ENCODE data around the gene SIX1. TPM values are rescaled to one million over a fixed set of nuclear protein-coding genes. Genes with fewer than 3 reads are reported as not detected.

SIX1 gene
- total and polyA plus RNA-seq, 2 of the 13 experiments (the other 11 are each of a cell fraction or from before 2014, with no cell fraction given): 1.7 to 6.5 TPM

DNA sequence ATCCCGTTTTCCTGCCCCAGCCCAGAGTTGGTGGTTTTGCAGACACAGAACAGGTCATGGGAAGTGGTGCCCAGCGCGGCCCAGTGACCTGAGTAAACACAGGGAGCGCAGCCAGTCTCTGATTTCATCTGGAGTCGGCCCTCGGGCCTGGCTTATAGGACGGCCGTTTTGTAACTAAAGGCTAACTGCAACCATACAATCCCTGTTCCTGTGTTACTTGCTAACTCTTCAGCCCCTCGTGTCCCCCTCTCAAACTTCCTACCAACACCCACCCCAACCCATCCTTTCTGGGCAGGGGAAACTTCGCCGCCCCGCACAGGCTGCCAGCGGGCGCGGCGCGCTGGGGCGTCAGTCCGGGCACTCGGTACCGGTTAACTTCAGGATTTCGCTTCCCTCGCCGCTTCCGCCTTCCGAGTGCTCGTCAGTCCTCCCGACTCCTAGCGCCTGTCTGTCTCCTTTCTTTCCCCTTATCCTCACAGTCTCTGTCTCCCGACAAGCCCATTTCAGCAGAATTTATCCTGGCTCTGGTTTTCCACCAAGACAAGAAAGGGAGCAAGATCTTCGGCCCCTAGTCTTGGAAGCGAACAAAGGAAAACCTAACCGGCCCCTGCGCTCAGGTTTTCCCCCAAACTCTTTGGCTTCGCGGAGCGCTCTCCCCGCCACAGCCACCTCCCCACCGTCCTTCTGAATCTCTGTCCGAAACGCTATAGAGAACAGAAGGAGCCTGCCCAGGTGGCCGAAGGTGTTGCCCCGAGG, 2.0 kb downstream of the SIX1 start:
- H4K20me1 ChIP-seq (ENCODE audit: insufficient read depth, low read length): no peaks in the 10 kb centered on the region
- peak overlapping the region; percentile 96 for H3K4me2 ChIP-seq (ENCODE audit: low read depth, low read length)
- no peaks in the 10 kb centered on the region for H3K36me3 ChIP-seq (replicated peaks in 1 of 2; ENCODE audit: control insufficient read depth in 1 of 2, insufficient read depth in 2 of 2, low read length in 2 of 2)
- WGBS (ENCODE audit: low lambda C conversion rate): under 1% methylated on average over 41 of the region's 43 CpGs
- in situ Hi-C loops (cut with HindIII; ENCODE audit: extremely low pct_ligation_motif_present, low pct_unique_long_range_greater_than_20kb): no loop called here
- H3K4me1 ChIP-seq (ENCODE audit: insufficient read depth, low read length): peaks cover 50% of the 10 kb centered on the region
- no peaks in the 10 kb centered on the region for H3K9me3 ChIP-seq (ENCODE audit: low read length)
- H3K27me3 ChIP-seq (ENCODE audit: control insufficient read depth in 1 of 2, insufficient read depth in 2 of 2, low read length in 2 of 2): peaks cover 0 to 8% of the 10 kb centered on the region in 2 experiments; a peak in 2 of 5 replicates
- intact Hi-C loops (cut with micrococcal nuclease; ENCODE audit: unreplicated experiment): loop anchor here (1.0 to 5.0 kb wide), 5 partner anchors 10 to 380 kb away; partner anchors contain the start of genes SLC38A6 and TRMT5
- ChIA-PET CTCF (ENCODE audit: low intra/inter-chr PET ratio, low total read pairs) (no interaction called here), POLR2A (interaction anchor here (1.5 to 1.7 kb wide), 2 partner anchors 10 to 334 kb away, joined by 5 read pairs; partner anchors contain the start of genes SLC38A6 and TRMT5)
- peak overlapping the region; percentile 48 for H3K27ac ChIP-seq (ENCODE audit: extremely low read length, insufficient read depth, low read length)
- H3K9ac ChIP-seq (ENCODE audit: insufficient read depth, low read depth, low read length): peak overlapping the region; percentile 69
- FAIRE-seq (no peak), DNase-seq (ENCODE audit: low spot score) (peak; percentile 32), ATAC-seq (peak; percentile 28)
- peak overlapping the region; percentile 55 for H2AFZ ChIP-seq (ENCODE audit: low read length)
- H3K4me3 ChIP-seq (replicated peaks in 1 of 3; ENCODE audit: insufficient read depth in 1 of 3, low read depth in 2 of 3, low read length in 3 of 3): peak overlapping the region; percentile 75 to 79 (median 77)
- BruUV-seq (replicated peaks): no TSS peak
- H3K79me2 ChIP-seq (ENCODE audit: insufficient read depth, low read length): peaks cover 44% of the 10 kb centered on the region
- TF ChIP-seq GABPB1 (CRISPR knock-in tag; IDR thresholded peaks at IDR 0.05): peak; percentile 71
- no peak for TF ChIP-seq NR2F6 (IDR thresholded peaks at IDR 0.05)
- TF ChIP-seq NR2F6 (CRISPR knock-in tag; IDR thresholded peaks at IDR 0.05): no peak
- no peak for TF ChIP-seq ZNF614 (CRISPR knock-in tag; IDR thresholded peaks at IDR 0.05; ENCODE audit: borderline replicate concordance)
- TF ChIP-seq ZNF329 (CRISPR knock-in tag; IDR thresholded peaks at IDR 0.05; ENCODE audit: low read depth): no peak
- TF ChIP-seq ZFP62 (CRISPR knock-in tag; IDR thresholded peaks at IDR 0.05): no peak
- no peak for TF ChIP-seq CCAR2 (optimal IDR thresholded peaks at IDR 0.05; ENCODE audit: low read depth, low read length)
- TF ChIP-seq, protein P1, sequence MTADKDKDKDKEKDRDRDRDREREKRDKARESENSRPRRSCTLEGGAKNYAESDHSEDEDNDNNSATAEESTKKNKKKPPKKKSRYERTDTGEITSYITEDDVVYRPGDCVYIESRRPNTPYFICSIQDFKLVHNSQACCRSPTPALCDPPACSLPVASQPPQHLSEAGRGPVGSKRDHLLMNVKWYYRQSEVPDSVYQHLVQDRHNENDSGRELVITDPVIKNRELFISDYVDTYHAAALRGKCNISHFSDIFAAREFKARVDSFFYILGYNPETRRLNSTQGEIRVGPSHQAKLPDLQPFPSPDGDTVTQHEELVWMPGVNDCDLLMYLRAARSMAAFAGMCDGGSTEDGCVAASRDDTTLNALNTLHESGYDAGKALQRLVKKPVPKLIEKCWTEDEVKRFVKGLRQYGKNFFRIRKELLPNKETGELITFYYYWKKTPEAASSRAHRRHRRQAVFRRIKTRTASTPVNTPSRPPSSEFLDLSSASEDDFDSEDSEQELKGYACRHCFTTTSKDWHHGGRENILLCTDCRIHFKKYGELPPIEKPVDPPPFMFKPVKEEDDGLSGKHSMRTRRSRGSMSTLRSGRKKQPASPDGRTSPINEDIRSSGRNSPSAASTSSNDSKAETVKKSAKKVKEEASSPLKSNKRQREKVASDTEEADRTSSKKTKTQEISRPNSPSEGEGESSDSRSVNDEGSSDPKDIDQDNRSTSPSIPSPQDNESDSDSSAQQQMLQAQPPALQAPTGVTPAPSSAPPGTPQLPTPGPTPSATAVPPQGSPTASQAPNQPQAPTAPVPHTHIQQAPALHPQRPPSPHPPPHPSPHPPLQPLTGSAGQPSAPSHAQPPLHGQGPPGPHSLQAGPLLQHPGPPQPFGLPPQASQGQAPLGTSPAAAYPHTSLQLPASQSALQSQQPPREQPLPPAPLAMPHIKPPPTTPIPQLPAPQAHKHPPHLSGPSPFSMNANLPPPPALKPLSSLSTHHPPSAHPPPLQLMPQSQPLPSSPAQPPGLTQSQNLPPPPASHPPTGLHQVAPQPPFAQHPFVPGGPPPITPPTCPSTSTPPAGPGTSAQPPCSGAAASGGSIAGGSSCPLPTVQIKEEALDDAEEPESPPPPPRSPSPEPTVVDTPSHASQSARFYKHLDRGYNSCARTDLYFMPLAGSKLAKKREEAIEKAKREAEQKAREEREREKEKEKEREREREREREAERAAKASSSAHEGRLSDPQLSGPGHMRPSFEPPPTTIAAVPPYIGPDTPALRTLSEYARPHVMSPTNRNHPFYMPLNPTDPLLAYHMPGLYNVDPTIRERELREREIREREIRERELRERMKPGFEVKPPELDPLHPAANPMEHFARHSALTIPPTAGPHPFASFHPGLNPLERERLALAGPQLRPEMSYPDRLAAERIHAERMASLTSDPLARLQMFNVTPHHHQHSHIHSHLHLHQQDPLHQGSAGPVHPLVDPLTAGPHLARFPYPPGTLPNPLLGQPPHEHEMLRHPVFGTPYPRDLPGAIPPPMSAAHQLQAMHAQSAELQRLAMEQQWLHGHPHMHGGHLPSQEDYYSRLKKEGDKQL (CRISPR knock-in tag; IDR thresholded peaks at IDR 0.05; ENCODE audit: low read depth): no peak
- TF ChIP-seq ZNF317 (CRISPR knock-in tag; IDR thresholded peaks at IDR 0.05): no peak
- TF ChIP-seq ZNF570 (CRISPR knock-in tag; IDR thresholded peaks at IDR 0.05; ENCODE audit: borderline replicate concordance): no peak
- TF ChIP-seq SATB2 (CRISPR knock-in tag; IDR thresholded peaks at IDR 0.05): no peak
- TF ChIP-seq, protein P2, sequence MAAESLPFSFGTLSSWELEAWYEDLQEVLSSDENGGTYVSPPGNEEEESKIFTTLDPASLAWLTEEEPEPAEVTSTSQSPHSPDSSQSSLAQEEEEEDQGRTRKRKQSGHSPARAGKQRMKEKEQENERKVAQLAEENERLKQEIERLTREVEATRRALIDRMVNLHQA (CRISPR knock-in tag; IDR thresholded peaks at IDR 0.05): no peak
- TF ChIP-seq ZNF292 (CRISPR knock-in tag; IDR thresholded peaks at IDR 0.05; ENCODE audit: borderline replicate concordance, low read depth): peak; percentile 60
- TF ChIP-seq SNRNP70 (IDR thresholded peaks at IDR 0.05; ENCODE audit: low read depth, low read length): no peak
- TF ChIP-seq SYNCRIP (IDR thresholded peaks at IDR 0.05; ENCODE audit: insufficient read depth, low read depth, low read length): no peak
- TF ChIP-seq, protein P3, sequence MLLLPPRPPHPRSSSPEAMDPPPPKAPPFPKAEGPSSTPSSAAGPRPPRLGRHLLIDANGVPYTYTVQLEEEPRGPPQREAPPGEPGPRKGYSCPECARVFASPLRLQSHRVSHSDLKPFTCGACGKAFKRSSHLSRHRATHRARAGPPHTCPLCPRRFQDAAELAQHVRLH (CRISPR knock-in tag; IDR thresholded peaks at IDR 0.05; ENCODE audit: borderline replicate concordance, low read depth): 0 out of 2 replicates have a peak, but pooled peaks have one; percentile 45
- no peak for TF ChIP-seq ZSCAN29 (CRISPR knock-in tag; conservative IDR thresholded peaks at IDR 0.05)
- TF ChIP-seq ZSCAN25 (CRISPR knock-in tag; IDR thresholded peaks at IDR 0.05): no peak
- TF ChIP-seq SRF (IDR thresholded peaks at IDR 0.05; ENCODE audit: low read depth, low read length): no peak
